Retinal pigment epithelial cell (primary cell): ENCODE measurements around the gene C14orf180.

Source experiments
- DNase-seq: peaks from one replicate; pipeline ENCODE4 v3.0.0-alpha.2; 2010; ENCODE audit warnings: low read depth
- H3K4me3 ChIP-seq: 2 replicates; pipeline ENCODE4 v1.5.1; 2011; ENCODE audit warnings: mild to moderate bottlenecking, low read length, control low read depth, moderate library complexity
- TF ChIP-seq, protein P1 (sequence below): conservative IDR thresholded peaks from 2 replicates; pipeline ENCODE4 v1.5.1; 2011; ENCODE audit warnings: low read depth, low read length, control low read depth, inconsistent platforms

C14orf180 gene

GRCh38 chr14:104564744-104565679 lies 14.6 kb upstream of the C14orf180 start:
- DNase-seq, result no peak
- TF ChIP-seq, protein P1, sequence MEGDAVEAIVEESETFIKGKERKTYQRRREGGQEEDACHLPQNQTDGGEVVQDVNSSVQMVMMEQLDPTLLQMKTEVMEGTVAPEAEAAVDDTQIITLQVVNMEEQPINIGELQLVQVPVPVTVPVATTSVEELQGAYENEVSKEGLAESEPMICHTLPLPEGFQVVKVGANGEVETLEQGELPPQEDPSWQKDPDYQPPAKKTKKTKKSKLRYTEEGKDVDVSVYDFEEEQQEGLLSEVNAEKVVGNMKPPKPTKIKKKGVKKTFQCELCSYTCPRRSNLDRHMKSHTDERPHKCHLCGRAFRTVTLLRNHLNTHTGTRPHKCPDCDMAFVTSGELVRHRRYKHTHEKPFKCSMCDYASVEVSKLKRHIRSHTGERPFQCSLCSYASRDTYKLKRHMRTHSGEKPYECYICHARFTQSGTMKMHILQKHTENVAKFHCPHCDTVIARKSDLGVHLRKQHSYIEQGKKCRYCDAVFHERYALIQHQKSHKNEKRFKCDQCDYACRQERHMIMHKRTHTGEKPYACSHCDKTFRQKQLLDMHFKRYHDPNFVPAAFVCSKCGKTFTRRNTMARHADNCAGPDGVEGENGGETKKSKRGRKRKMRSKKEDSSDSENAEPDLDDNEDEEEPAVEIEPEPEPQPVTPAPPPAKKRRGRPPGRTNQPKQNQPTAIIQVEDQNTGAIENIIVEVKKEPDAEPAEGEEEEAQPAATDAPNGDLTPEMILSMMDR, result no peak

GRCh38 chr14:104567141-104567956 lies 12.2 kb upstream of the C14orf180 start:
- no peak for DNase-seq
- H3K4me3 ChIP-seq, result no peak overlapping the region
- TF ChIP-seq, protein P1, result no peak

More at GRCh38 chr14:104564744-104565679, 14.6 kb upstream of the C14orf180 start:
- no peak overlapping the region for H3K4me3 ChIP-seq

- DNase-seq, result no peak
- no peak overlapping the region for H3K4me3 ChIP-seq
- TF ChIP-seq, protein P1, result no peak
These were observed 11.7 kb upstream of the C14orf180 start for GRCh38 chr14:104567957-104568225.

DNA sequence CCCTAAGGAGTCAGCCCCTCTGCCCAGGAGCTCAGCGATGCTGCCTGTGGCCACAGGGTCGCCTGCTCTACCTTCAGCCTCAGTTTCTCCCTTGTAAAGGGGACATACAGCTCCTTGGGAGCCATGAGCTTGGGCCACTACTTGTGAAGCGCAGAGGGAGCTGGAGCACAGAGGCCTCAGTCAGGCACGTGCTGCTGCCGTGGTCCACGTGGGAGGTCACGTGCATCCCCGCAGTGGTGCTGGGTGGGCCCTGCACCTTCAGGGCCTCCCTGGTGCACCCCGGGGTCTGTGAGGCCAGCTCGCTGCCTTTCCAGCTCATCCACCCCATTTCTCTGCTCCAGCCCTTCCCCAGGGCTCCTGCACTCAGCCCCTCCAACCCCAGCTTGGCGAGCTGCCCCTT lies 10.9 kb upstream of the C14orf180 start:
- TF ChIP-seq, protein P1, result no peak
- H3K4me3 ChIP-seq, result no peak overlapping the region
- no peak for DNase-seq

- no peak overlapping the region for H3K4me3 ChIP-seq
- no peak for DNase-seq
- TF ChIP-seq, protein P1, result no peak
These were observed 10.1 kb upstream of the C14orf180 start for GRCh38 chr14:104569435-104569834.

- DNase-seq, result no peak
- TF ChIP-seq, protein P1, result no peak
- no peak overlapping the region for H3K4me3 ChIP-seq
These were observed 8.3 kb upstream of the C14orf180 start for GRCh38 chr14:104571246-104571645.
